H1 (cell line): ENCODE results near the gene FCN3. TPM values are rescaled to one million over a fixed set of nuclear protein-coding genes. Genes with fewer than 3 reads are reported as not detected.

Experiments
- ATF2 ChIP-seq: IDR thresholded peaks from 2 replicates; pipeline ENCODE4 v1.6.1; 2012; ENCODE audit warnings: low read length, inconsistent platforms
- CHD7 ChIP-seq: fragments of 300-600 bp; sonication (generic); IDR thresholded peaks from 2 replicates; pipeline ENCODE4 v1.7.1; 2012; ENCODE audit warnings: low read length, moderate library complexity, mild to moderate bottlenecking, inconsistent platforms; ENCODE audit not compliant: insufficient replicate concordance
- KDM4A ChIP-seq: IDR thresholded peaks from one replicate; pipeline ENCODE4 v1.7.1; 2012; ENCODE audit warnings: low read depth, mild to moderate bottlenecking, moderate library complexity, low read length, inconsistent platforms; ENCODE audit not compliant: severe bottlenecking
- POU5F1 ChIP-seq: IDR thresholded peaks from 2 replicates; pipeline ENCODE4 v1.6.1; 2011; ENCODE audit warnings: low read depth, mild to moderate bottlenecking, low read length, moderate library complexity
- SP1 ChIP-seq: IDR thresholded peaks from 2 replicates; pipeline ENCODE4 v1.6.1; 2011; ENCODE audit warnings: low read depth, low read length
- SP4 ChIP-seq: IDR thresholded peaks from 2 replicates; pipeline ENCODE4 v1.6.1; 2012; ENCODE audit warnings: low read length, inconsistent platforms
- SRF ChIP-seq: IDR thresholded peaks from 2 replicates; pipeline ENCODE4 v1.6.1; 2011; ENCODE audit warnings: mild to moderate bottlenecking, low read depth, low read length, moderate library complexity
- TAF1 ChIP-seq: IDR thresholded peaks from 2 replicates; pipeline ENCODE4 v1.6.1; 2011; ENCODE audit warnings: mild to moderate bottlenecking, low read depth, low read length
- TBP ChIP-seq: IDR thresholded peaks from 2 replicates; pipeline ENCODE4 v1.6.1; 2011; ENCODE audit warnings: low read depth, low read length, improper control_type of control experiment
- polyA plus RNA-seq, 7 experiments: library from polyadenylated mRNA; depleted of rRNA in 3 of 7; stranded (reverse) in 5 of 7; unstranded in 2 of 7; fragments of >200 nt in 5 of 7; fragments of 200-250 nt in 2 of 7; gene quantifications; 1 replicate in 5 of 7; 2 replicates in 1 of 7; 4 replicates in 1 of 7; pipeline versions ENCODE4 v1.2.1 to v1.2.3, GENCODE V29; 2011 to 2013; ENCODE audit warnings: missing spikeins in 2 of 7, mixed read lengths in 2 of 7
- total RNA-seq: library from RNA; stranded (reverse); fragmentation: NEBNext Ultra II Directional; extraction: Animal tissue kit (Norgen Biotek cat#: 25700); gene quantifications from 2 replicates; pipeline ENCODE4 v1.2.1, GENCODE V29; 2021

Gene FCN3
- total and polyA plus RNA-seq, 2 of the 8 experiments (the other 6 are each of a cell fraction or from before 2014, with no cell fraction given): 0.30 to 0.57 TPM

GRCh38 chr1:27392778-27393635 lies 18.4 kb upstream of the FCN3 start (continued):
- TF ChIP-seq CHD7: no peak
- no peak for TF ChIP-seq SP4
- TF ChIP-seq KDM4A: peak; percentile 6
- TF ChIP-seq ATF2: no peak
- TF ChIP-seq SP1: no peak
- TF ChIP-seq TAF1: 0 out of 2 replicates have a peak, but pooled peaks have one; percentile 22
- no peak for TF ChIP-seq POU5F1
- TF ChIP-seq SRF: no peak
- no peak for TF ChIP-seq TBP
